GM12864 (cell line): ENCODE data around the gene SNX19.

Experiments used
- DNase-seq: peaks from one replicate; pipeline ENCODE4 v3.0.0-alpha.2; 2011; ENCODE audit warnings: low read depth
- H3K4me3 ChIP-seq: 2 replicates; pipeline ENCODE4 v1.5.1; 2011; ENCODE audit warnings: mild to moderate bottlenecking, low read depth, low read length, control low read depth
- CTCF ChIP-seq: IDR thresholded peaks from 2 replicates; pipeline ENCODE4 v1.5.1; 2011; ENCODE audit warnings: low read depth, mild to moderate bottlenecking, moderate library complexity, low read length, control low read depth, inconsistent platforms; ENCODE audit errors: missing control alignments

The SNX19 gene

GRCh38 chr11:130868721-130869390 is 47.4 kb downstream of the SNX19 start:
- TF ChIP-seq CTCF, result no peak
- no peak for DNase-seq
- no peak overlapping the region for H3K4me3 ChIP-seq

- DNase-seq, result no peak
- TF ChIP-seq CTCF, result no peak
- H3K4me3 ChIP-seq, result no peak overlapping the region
These were observed 48.1 kb downstream of the SNX19 start for GRCh38 chr11:130868086-130868710.

GRCh38 chr11:130866831-130867230 is 49.4 kb downstream of the SNX19 start:
- no peak for TF ChIP-seq CTCF
- no peak for DNase-seq

DNA sequence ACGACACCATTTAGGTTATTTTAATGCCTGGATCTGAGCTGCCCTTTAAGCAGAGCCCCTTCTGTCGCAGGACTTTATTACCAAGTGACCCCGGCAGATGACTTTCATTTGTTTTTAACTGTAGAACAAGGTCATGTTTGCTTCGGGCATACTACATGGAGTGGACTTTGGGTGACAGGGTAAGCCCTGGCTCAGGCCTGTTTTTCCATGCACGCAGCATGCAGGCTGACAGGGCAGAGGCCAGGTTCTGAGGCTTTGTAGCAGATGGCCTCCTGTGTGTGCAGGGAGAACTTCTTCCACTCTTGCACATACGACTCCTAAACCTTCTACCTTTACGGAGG is 50.5 kb downstream of the SNX19 start:
- no peak for DNase-seq
- no peak for TF ChIP-seq CTCF
- no peak overlapping the region for H3K4me3 ChIP-seq

More at GRCh38 chr11:130866831-130867230, 49.4 kb downstream of the SNX19 start:
- H3K4me3 ChIP-seq, result no peak overlapping the region

- no peak overlapping the region for H3K4me3 ChIP-seq
- no peak for TF ChIP-seq CTCF
- DNase-seq, result no peak
These were observed 51.0 kb downstream of the SNX19 start for GRCh38 chr11:130865091-130865773.

GRCh38 chr11:130861902-130862860 is 54.1 kb downstream of the SNX19 start:
- H3K4me3 ChIP-seq, result no peak overlapping the region
- TF ChIP-seq CTCF, result peak; percentile 100
- peak; percentile 74 for DNase-seq
